HL-60/S4 treated with phorbol 12-myristate 13-acetate at 8.2 ng/mL for 4 days and 3 days (cell line): ENCODE results near the gene RBM20.

ENCODE experiments used
- in situ Hi-C: fragments of 300-500 bp; cut with MboI; formaldehyde crosslinking; loops from 2 replicates; pipeline ENCODE4 v1.15.0; 2022; ENCODE audit warnings: low sequenced_read_pairs

The RBM20 gene

GRCh38 chr10:110825508-110825907 is 181.4 kb downstream of the RBM20 start:
- in situ Hi-C loops, result no loop called here

- in situ Hi-C loops, result no loop called here
These were observed 183.3 kb downstream of the RBM20 start for GRCh38 chr10:110827410-110827809.

GRCh38 chr10:110827875-110828274 is 183.7 kb downstream of the RBM20 start:
- in situ Hi-C loops, result no loop called here

GRCh38 chr10:110828525-110828924 is 184.4 kb downstream of the RBM20 start:
- in situ Hi-C loops, result no loop called here

- in situ Hi-C loops, result no loop called here
These were observed 185.7 kb downstream of the RBM20 start for GRCh38 chr10:110829721-110830410.

GRCh38 chr10:110833234-110833940 is 189.3 kb downstream of the RBM20 start:
- in situ Hi-C loops, result no loop called here

GRCh38 chr10:110833941-110834628 is 189.9 kb downstream of the RBM20 start:
- in situ Hi-C loops, result no loop called here

GRCh38 chr10:110834629-110835301 is 190.6 kb downstream of the RBM20 start:
- in situ Hi-C loops, result no loop called here

GRCh38 chr10:110835841-110836240 is 191.7 kb downstream of the RBM20 start:
- in situ Hi-C loops, result no loop called here

- in situ Hi-C loops, result no loop called here
These were observed 192.6 kb downstream of the RBM20 start for GRCh38 chr10:110836706-110837105.

GRCh38 chr10:110837418-110838171 is 193.5 kb downstream of the RBM20 start:
- in situ Hi-C loops, result no loop called here

GRCh38 chr10:110840225-110840922 is 196.2 kb downstream of the RBM20 start:
- in situ Hi-C loops, result no loop called here

- in situ Hi-C loops, result no loop called here
These were observed 196.8 kb downstream of the RBM20 start for GRCh38 chr10:110840923-110841428.

GRCh38 chr10:110841767-110842267 is 197.7 kb downstream of the RBM20 start:
- in situ Hi-C loops, result no loop called here

GRCh38 chr10:110842326-110842904 is 198.3 kb downstream of the RBM20 start:
- in situ Hi-C loops, result no loop called here

- in situ Hi-C loops, result no loop called here
These were observed 198.9 kb downstream of the RBM20 start for GRCh38 chr10:110843031-110843430.

GRCh38 chr10:110843796-110844616 is 199.9 kb downstream of the RBM20 start:
- in situ Hi-C loops, result no loop called here

- in situ Hi-C loops, result no loop called here
These were observed 200.4 kb downstream of the RBM20 start for GRCh38 chr10:110844617-110844881.
